ENCODE data around the gene CGB7.

GRCh38 chr19:49091391-49092038, 34.0 kb upstream of the CGB7 start:
- TF ChIP-seq POLR2A (IDR thresholded peaks at IDR 0.05) (no peak), CTCF (IDR thresholded peaks at IDR 0.05) (no peak)

Measured in adrenal gland (tissue), 5 donors.